ENCODE measurements around the gene COX6B2.
A peak's percentile ranks its signal among the peaks of the same experiment; 100 is the strongest.

Gene COX6B2

DNA sequence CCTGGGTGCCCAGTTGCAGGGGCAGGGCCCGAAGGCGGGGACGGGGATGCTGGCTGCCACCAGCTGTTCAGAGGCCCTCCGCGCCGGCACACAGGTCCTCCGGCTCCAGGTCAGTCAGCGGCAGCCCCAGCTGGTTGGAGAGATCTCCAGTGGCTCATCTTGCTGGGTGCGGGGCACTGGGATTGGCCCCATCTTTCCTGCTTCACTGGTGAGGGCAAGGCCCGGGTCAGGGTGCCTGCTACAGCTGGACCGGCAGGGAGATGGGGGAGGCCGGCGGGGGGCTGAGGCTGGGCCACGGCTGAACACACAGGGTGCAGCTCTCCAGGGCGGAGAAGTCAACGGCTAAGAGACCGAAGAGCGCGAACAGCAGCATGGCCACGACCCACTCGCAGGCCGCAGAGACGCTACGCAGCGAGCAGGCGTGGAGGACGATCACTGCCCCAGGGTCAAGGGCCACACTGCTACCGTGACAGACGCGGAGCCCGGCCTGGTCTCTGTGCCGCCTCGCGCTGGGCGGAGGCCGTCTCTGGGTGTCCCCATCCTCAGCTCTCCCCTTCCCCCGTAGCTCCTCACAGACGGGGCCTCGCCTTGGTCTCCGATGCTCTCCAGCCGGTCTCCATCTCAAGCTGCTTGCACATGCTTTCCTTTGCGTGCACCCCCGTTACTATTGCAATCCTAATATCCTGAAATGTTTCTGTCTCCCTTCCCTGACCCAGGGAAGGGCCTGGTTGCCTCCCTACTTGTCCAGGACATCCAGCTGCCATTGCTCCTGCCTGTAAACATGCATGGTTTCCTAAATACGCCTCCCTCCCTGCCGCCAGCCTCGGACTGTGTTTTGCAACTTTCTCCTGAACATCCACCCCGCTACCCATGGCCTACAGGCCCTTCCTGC, 41.7 kb downstream of the COX6B2 start:
- no peak for DNase-seq (ENCODE audit: low read depth in 2 of 2, low spot score in 1 of 2)

DNA sequence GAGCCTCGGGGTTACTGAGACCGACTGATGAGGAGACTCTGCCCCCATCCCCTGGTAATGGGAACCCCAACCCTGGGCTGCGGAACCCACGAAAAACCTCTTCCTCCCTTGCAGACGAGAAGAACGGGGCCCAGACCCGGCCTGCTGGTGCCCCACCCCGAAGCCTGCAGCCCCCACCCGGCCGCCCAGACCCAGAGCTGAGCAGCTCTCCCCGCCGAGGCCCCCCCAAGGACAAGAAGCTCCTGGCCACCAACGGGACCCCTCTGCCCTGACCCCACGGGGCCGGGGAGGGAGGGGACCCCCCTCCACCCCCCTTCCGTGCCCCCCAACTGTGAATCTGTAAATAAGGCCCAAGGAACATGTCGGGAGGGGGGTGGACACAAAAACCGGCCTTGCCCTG, 42.7 kb downstream of the COX6B2 start:
- no peak for DNase-seq (ENCODE audit: low read depth in 2 of 2, low spot score in 1 of 2)

DNA sequence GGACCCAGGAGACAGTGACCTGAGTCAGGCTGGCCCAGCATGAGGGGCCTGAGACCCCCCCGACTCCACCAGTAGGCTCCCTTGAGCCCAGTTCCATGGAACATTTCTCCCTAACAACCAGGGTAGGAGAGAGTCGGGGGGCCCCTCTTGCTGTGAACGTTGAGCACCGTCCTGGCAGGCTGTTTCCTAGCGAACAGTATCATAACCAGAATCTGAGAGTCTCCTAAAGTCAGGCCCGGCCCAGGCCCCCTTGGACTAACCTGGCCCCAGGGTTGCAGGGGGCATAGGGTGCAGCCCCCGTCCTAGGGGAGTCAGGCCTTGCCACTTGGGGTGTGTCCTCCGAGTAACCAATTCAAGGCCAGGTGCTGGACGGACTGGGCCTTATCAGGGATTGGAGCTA, 43.1 kb downstream of the COX6B2 start:
- no peak for DNase-seq (ENCODE audit: low read depth in 2 of 2, low spot score in 1 of 2)

DNA sequence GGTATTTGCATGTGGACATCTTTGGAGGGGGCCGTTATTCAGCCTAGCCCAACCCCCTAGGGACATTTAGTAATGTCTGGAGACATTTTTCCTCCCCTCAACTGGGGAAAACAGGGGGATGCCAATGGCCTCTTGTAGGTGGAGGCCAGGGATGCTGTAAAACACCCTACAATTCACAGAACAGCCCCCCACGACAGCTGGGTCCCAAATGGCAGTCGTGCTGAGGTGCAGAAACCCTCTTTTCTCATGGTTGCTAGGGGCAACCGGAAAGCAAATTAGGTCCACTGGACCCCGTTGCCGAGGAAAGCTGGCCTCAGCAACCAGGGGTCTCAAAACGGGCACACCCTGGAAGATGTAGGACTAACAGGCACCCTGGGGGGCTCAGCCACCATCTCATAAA, 44.0 kb downstream of the COX6B2 start:
- DNase-seq (ENCODE audit: low read depth in 2 of 2, low spot score in 1 of 2) = no peak

DNA sequence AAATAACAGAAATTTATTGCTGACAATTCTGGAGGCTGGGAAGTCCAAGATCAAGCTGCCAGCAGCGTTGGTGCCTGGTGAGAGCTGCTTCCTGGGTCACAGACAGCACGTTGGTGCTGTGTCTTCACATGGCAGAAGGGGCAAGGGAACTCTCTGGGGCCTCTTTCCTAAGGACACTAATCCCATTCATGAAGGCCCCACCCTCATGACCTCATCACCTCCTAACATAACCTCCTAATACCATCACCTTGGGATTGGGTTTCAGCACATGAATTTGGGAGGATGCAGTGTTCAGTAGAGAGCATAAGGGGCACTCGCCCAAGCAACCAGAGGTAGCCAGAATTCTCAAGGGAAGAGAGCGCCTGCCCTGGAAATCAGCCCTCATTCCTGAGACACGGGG, 45.1 kb downstream of the COX6B2 start:
- DNase-seq (ENCODE audit: low read depth in 2 of 2, low spot score in 1 of 2) = no peak

DNA sequence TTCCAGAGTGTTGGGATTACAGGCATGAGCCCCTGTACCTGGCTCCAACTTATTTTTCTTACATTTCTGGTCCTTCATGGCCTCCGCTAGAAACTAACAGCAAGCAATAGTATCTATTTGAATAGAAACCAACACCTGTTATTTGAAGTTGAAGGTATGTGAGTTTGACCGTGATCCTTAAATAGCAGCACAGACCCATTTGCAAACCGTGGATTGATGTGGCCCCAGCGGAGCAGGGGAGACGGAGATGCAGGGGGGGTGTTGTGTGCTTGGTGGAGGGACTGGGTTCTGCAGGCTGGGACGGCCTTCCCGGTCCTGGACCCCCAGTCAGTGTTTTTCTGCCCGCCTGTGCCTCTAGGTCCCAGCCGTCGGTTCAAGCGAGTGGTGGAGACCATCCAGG, 46.2 kb downstream of the COX6B2 start:
- no peak for DNase-seq (ENCODE audit: low read depth in 2 of 2, low spot score in 1 of 2)

DNA sequence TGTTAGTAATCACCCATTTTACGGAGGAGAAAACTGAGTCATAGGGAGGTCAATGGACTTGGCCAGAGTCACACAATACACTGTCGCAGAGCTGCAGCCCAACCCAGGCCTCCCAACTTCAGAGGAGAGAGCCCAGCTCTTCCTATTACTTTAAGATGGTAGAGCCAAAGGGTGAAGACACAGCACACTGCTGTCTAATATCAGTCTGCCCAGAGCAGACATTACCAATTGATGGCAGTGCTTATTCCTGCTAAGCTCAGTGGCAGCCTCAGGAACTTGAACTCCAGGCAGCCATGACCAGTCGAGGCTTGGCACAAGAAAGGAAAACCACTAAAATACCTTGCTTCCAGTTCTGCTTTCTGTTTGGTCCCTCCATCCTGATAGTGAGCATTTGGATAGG, 47.8 kb downstream of the COX6B2 start:
- DNase-seq (ENCODE audit: low read depth in 2 of 2, low spot score in 1 of 2) = no peak

DNA sequence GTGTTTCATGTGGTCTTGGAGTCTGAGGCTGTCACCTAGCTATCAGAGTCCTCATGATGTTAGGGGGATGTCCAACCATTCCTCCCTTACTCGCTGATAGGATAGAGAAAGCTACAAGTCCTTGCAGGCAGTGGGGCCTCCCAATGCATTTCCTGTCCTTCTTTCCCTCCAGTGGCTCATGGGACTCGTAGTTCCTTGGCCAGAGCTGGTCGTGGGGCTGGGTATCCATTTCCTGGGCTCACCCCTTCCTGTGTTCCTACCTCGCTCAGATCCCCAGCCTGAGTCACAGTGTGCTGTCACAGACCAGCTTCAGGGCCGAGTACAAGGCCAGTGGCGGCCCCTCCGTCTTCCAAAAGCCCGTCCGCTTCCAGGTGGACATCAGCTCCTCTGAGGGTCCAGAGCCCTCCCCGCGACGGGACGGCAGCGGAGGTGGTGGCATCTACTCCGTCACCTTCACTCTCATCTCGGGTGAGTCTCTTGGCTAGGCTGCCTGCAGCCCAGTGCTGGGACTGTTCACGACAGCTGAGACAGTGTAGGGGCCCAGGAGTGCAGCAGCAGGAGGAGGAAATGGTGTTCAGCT, 48.4 kb downstream of the COX6B2 start:
- DNase-seq (ENCODE audit: low read depth in 2 of 2, low spot score in 1 of 2) = no peak

DNA sequence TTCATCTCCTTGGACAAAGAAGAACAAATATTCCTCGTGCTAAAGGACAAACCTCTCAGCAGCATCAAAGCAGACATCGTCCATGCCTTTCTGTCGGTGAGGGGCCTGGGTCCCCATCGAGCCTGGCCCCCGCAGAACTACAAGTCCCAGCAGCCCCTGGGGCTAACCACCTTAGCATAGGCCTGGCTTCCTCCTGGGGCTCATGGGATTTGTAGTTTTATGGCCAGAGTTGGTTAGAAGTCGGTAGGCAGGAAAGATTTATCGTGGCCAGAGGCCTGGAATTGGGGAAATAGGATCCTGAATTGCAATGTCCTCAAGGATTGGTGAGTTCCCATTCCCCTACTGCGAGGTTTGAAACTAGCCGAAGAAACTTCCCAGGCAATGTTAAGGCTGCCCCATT, 49.0 kb downstream of the COX6B2 start:
- no peak for DNase-seq (ENCODE audit: low read depth in 2 of 2, low spot score in 1 of 2)

DNA sequence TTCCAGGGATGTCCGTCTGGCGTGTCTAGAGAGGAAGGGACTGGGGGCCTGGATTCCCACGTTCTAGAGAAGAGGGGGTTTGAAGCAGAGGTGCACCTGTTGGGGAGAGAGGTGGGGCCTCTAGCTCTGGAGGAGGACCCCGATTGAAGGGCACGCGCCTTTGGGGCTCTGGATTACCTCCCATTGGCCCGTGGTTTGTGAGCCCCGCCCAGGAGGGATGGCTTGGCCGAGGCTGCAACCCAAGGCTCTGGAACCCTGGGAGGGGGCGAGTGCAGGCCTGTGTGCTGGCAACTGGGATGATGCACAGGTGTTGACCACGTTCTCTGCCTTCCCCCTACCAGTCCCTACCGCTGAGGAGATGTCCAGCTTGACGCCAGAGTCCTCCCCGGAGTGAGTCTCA, 49.5 kb downstream of the COX6B2 start:
- no peak for DNase-seq (ENCODE audit: low read depth in 2 of 2, low spot score in 1 of 2)

DNA sequence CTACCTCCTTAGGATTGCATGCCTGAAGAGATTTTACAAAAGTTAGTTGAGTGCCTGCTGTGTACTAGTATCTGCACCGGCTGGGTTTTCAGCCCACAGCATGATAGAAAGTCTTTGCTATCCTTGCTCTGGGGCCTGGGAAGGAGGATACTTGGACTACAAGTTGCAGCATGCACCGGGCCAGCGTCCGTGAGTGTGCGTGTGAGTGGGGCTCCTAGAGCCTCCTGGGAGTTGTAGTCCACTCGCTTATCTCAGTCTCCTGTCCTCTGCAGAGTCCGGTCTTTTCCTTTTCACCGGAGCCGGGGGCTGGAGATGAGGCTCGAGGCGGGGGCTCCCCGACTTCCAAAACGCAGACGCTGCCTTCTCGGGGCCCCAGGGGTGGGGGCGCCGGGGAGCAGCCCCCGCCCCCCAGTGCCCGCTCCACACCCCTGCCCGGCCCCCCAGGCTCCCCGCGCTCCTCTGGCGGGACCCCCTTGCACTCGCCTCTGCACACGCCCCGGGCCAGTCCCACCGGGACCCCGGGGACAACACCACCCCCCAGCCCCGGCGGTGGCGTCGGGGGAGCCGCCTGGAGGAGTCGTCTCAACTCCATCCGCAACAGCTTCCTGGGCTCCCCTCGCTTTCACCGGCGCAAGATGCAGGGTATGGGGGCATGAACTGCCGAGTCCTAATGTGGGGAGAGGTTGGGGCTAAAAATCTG, 50.1 kb downstream of the COX6B2 start:
- no peak for DNase-seq (ENCODE audit: low read depth in 2 of 2, low spot score in 1 of 2)

DNA sequence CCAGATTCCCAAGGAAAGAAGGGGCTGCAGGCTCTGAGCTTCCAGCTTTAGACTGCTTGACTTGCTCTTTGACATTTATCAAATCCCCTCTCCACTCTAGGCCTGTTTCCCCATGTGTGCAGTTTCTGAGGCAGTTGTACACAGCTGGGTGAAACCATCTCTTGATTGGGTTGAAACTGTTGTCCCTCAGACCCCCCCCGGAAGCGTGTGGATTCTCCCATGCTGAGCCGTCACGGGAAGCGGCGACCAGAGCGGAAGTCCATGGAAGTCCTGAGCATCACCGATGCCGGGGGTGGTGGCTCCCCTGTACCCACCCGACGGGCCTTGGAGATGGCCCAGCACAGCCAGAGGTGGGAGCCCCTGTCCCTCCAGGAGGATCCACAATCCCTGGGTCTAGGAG, 51.0 kb downstream of the COX6B2 start:
- no peak for DNase-seq (ENCODE audit: low read depth in 2 of 2, low spot score in 1 of 2)

DNA sequence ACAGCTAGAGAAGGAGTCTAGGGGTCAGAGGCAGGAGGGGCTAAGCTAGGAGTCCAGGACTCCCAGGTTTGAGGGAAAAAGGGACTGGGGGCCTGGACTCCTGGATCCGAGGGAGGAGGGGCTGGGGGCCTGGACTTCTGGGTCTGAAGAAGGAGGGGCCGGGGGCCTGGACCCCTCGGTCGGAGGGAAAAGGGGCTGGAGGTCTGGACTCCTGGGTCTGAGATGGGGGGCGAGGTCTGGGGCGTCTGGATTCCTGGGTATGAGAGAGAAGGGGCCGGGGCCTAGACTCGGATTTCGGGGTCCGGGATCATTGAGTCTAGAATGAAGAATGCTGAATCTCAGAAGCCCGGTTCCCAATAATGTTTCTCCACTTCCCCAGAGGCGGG, 52.2 kb downstream of the COX6B2 start:
- DNase-seq (ENCODE audit: low read depth in 2 of 2, low spot score in 1 of 2) = no peak

DNA sequence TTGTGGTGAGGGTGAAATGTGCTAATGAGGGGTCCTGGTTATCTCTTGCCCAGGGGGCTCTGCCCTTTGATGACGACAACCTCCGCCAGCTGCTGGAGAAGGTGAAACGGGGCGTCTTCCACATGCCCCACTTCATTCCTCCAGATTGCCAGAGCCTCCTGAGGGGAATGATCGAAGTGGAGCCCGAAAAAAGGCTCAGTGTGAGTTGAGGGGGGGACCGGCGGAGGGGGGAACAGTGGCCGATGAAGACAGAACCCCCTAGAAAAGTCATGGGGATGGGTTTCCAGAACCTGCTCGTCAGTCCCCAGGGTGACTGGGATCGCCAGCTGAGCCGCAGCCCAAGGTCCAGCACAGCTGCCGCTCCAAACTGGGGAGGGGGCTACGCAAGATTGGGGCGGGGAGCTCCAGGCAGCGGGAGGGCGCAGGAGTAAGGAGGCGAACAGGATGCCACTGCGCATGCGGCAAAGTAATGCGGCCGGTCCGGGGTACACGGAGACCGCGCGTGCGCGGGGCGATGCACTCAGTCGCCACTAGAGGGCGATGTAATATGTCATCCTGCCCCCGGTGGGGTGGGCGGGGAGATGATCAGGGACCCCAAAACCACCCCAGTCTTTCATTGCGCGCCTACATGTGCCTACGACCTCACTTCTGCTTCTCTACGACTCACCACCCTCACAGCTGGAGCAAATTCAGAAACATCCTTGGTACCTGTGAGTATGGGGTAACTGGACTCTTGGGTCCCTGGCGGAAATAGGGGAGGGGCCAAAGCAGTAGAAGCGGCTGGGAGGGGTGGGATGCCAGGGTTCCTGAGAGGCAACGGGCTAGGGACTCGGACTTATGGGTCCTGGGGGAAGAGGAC, 52.8 kb downstream of the COX6B2 start:
- peak; percentile 94 to 97 for DNase-seq (ENCODE audit: low read depth in 2 of 2, low spot score in 1 of 2)

DNA sequence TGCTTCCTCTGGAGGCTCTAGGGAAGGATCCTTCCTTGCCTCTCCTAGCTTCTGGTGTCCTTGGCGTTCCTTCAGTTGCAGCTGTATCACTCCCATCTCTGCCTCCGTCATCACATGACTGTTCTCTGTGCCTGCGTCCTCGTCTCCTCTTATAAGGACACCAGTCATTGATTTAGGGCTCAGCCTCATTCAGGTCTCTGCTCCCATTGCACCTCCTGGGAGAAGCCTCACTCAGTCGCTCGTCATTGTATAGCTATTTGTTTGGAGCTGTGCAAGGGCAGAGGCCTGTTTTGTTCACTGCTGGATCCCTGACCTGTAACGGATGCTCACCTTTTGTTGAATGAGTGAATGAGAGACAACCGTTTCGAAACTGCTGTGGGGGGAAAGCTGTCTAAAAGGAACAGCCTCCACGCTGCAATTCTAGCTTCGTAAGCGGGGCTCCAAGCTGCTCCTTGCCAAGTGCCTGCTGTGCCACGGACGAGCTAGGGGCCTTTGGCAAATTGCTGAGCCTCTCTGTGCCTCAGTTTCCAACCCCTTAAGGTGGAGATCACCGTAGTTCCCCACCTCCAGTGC, 53.5 kb downstream of the COX6B2 start:
- DNase-seq (ENCODE audit: low read depth in 2 of 2, low spot score in 1 of 2) = no peak

DNA sequence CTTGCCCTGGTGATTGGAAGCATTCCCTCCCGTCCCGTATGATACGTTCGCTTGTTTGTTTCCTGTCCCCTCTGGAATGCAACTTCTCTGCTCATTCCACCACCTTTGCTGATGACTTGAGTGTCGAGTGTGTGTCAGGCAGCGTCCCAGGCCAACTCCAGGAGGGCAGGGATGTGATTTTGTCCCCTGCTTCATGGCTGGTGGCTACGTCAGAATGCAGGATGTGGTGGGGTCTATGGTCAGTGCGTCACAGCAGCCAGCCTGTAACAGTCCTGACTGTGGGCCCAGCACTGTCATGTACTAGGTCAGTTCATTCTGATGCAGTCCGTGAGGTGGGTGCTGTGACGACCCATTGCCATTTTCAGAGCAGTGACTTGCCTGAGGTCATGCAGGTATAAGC, 54.5 kb downstream of the COX6B2 start:
- DNase-seq (ENCODE audit: low read depth in 2 of 2, low spot score in 1 of 2) = no peak

All from stimulated activated CD8-positive, alpha-beta memory T cell treated with anti-CD3 and anti-CD28 coated beads, Interleukin-4, amount 100 ng/mL, for 1 hour (primary cell).